OCI-LY1 (cell line): ENCODE results near the gene CLNS1A.

ENCODE experiments used
- H2AFZ ChIP-seq: fragments of 200-600 bp; sonication (generic), shearing (Covaris generic); 2 replicates; pipeline ENCODE4 v1.6.0; 2014; ENCODE audit warnings: antibody characterized with exemption, mild to moderate bottlenecking, low read length
- H3F3A ChIP-seq: fragments of 200-600 bp; sonication (generic), shearing (Covaris generic); 2 replicates; pipeline ENCODE4 v1.6.0; 2014; ENCODE audit warnings: mild to moderate bottlenecking, antibody characterized with exemption, low read length, moderate library complexity; ENCODE audit not compliant: insufficient read depth
- H3K27ac ChIP-seq: fragments of 200-600 bp; sonication (generic); 2 replicates; pipeline ENCODE4 v1.5.1; 2014; ENCODE audit warnings: low read length, mixed run types, mild to moderate bottlenecking, low read depth; ENCODE audit not compliant: poor library complexity, severe bottlenecking
- H3K27me3 ChIP-seq: fragments of 200-600 bp; sonication (generic); 2 replicates; pipeline ENCODE4 v1.6.0; 2014; ENCODE audit warnings: antibody characterized with exemption, mild to moderate bottlenecking, low read length, moderate library complexity; ENCODE audit not compliant: insufficient read depth
- H3K36me3 ChIP-seq: fragments of 200-600 bp; sonication (generic); 2 replicates; pipeline ENCODE4 v1.6.1; 2014; ENCODE audit warnings: mild to moderate bottlenecking, antibody characterized with exemption, low read length, moderate library complexity, mixed read lengths; ENCODE audit not compliant: insufficient read depth
- H3K4me1 ChIP-seq: fragments of 200-600 bp; sonication (generic); 2 replicates; pipeline ENCODE4 v1.5.1; 2014; ENCODE audit warnings: mild to moderate bottlenecking, low read length, moderate library complexity; ENCODE audit not compliant: insufficient read depth, severe bottlenecking
- H3K4me2 ChIP-seq: fragments of 200-600 bp; sonication (generic), shearing (Covaris generic); 2 replicates; pipeline ENCODE4 v1.6.1; 2014; ENCODE audit warnings: low read length
- H3K4me3 ChIP-seq: fragments of 200-600 bp; sonication (generic); 2 replicates; pipeline ENCODE4 v1.5.1; 2014; ENCODE audit warnings: low read length, low read depth, mild to moderate bottlenecking, mixed read lengths; ENCODE audit not compliant: poor library complexity, severe bottlenecking
- H3K79me2 ChIP-seq: fragments of 200-600 bp; shearing (Covaris generic); 2 replicates; pipeline ENCODE4 v1.6.1; 2016; ENCODE audit warnings: mixed run types, low read length, mixed read lengths; ENCODE audit not compliant: insufficient read depth
- H3K9ac ChIP-seq: fragments of 200-600 bp; sonication (generic), shearing (Covaris generic); 2 replicates; pipeline ENCODE4 v1.6.1; 2014; ENCODE audit warnings: mild to moderate bottlenecking, low read length, mixed read lengths
- H3K9me2 ChIP-seq: fragments of 200-600 bp; sonication (generic), shearing (Covaris generic); 2 replicates; pipeline ENCODE4 v1.6.1; 2014; ENCODE audit warnings: low read depth, mild to moderate bottlenecking, low read length, mixed read lengths
- H3K9me3 ChIP-seq: fragments of 200-600 bp; shearing (Covaris generic); 2 replicates; pipeline ENCODE4 v1.6.1; 2014; ENCODE audit warnings: low read length, mixed read lengths
- H4K20me1 ChIP-seq: fragments of 200-600 bp; sonication (generic), shearing (Covaris generic); 2 replicates; pipeline ENCODE4 v1.6.0; 2016; ENCODE audit warnings: mild to moderate bottlenecking, low read length; ENCODE audit not compliant: insufficient read depth
- EZH2 ChIP-seq: fragments of 200-600 bp; sonication (generic), shearing (Covaris generic); IDR thresholded peaks from 2 replicates; pipeline ENCODE4 v1.8.0; 2017; ENCODE audit warnings: borderline replicate concordance, mixed run types, mild to moderate bottlenecking, antibody characterized with exemption, low read length, moderate library complexity, mixed read lengths
- TF ChIP-seq, protein P1 (sequence below): fragments of 200-600 bp; sonication (generic), shearing (Covaris generic); IDR thresholded peaks from 2 replicates; pipeline ENCODE4 v1.5.1; 2017; ENCODE audit warnings: mild to moderate bottlenecking, antibody characterized with exemption, low read length, moderate library complexity, mixed read lengths

Gene CLNS1A

DNA sequence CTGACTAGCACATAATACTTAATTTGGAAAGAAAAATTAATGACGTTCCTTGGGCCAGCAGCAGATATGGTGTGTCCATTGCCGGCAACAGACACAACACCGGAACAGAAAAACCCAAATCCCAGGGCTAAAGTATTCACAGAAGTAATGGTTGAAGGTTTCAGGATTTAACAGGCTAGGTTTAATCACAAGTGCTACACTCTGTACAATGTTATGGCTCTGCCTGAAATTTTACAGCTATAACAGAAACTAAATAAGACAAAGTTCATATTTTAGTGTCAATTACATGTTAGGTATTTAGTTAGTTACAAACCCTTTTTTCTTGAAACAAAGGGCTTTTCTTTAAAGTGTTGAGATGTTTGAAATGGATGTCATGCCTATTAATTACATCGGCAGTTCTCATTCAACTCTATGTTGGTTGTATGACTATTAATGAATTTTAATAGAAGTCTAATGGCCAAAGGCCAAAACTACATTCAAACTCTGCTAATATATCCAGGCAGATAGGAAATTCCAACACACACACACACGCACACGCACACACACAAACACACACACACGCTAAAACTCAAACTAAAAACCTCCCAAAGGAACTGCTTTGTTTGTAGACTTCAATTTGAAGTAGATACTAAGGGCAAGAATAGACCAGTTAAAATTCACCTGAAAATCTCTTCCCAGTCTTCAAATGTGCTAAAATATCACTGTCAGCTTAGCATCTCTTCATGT lies 27.8 kb upstream of the CLNS1A start:
- Histone ChIP-seq H3K4me2 (no peak overlapping the region), H3K36me3 (peaks cover 41% of the 10 kb centered on the region), H3K79me2 (no peaks in the 10 kb centered on the region), H3K9me2 (no peaks in the 10 kb centered on the region), H3K9ac (no peak overlapping the region), H3K27me3 (no peaks in the 10 kb centered on the region), H3K9me3 (no peaks in the 10 kb centered on the region), H3K4me1 (peaks cover 19% of the 10 kb centered on the region), H3K4me3 (no peak overlapping the region), H3F3A (0 out of 2 replicates have a peak, but pooled peaks cover 4% of the 10 kb centered on the region), H3K27ac (no peak overlapping the region), H4K20me1 (no peaks in the 10 kb centered on the region), H2AFZ (no peak overlapping the region)
- no peak for TF ChIP-seq EZH2
- TF ChIP-seq, protein P1, sequence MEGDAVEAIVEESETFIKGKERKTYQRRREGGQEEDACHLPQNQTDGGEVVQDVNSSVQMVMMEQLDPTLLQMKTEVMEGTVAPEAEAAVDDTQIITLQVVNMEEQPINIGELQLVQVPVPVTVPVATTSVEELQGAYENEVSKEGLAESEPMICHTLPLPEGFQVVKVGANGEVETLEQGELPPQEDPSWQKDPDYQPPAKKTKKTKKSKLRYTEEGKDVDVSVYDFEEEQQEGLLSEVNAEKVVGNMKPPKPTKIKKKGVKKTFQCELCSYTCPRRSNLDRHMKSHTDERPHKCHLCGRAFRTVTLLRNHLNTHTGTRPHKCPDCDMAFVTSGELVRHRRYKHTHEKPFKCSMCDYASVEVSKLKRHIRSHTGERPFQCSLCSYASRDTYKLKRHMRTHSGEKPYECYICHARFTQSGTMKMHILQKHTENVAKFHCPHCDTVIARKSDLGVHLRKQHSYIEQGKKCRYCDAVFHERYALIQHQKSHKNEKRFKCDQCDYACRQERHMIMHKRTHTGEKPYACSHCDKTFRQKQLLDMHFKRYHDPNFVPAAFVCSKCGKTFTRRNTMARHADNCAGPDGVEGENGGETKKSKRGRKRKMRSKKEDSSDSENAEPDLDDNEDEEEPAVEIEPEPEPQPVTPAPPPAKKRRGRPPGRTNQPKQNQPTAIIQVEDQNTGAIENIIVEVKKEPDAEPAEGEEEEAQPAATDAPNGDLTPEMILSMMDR, result no peak

DNA sequence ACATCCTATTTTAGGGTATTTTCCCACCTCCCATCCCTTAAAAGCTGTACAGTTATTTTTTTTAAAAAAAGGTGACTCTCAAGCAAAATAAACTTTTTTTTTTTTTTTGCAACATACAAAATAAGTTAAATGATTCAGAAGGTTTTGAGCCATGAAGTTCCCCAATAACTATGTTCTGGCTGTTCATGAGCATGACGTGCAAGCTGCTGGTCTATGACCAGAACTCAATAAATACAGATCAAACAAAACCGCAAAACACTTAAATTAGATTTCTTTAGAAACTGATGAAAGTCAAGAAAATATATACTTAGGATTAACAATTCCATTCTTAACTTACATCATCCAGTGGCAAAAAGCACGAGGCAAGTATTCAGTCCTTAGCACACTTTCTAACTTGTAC lies 24.1 kb upstream of the CLNS1A start:
- Histone ChIP-seq H3F3A (0 out of 2 replicates have a peak, but pooled peaks cover 4% of the 10 kb centered on the region), H3K27me3 (no peaks in the 10 kb centered on the region), H3K4me1 (peaks cover 24% of the 10 kb centered on the region), H3K27ac (peak overlapping the region; percentile 56), H4K20me1 (no peaks in the 10 kb centered on the region), H3K79me2 (no peaks in the 10 kb centered on the region), H3K4me3 (no peak overlapping the region), H3K36me3 (peaks cover 16% of the 10 kb centered on the region; the same call in 1 of the 2 replicates), H3K9me2 (no peaks in the 10 kb centered on the region), H3K9ac (no peak overlapping the region), H3K4me2 (peak overlapping the region; percentile 38; the same call in 1 of the 2 replicates), H3K9me3 (no peaks in the 10 kb centered on the region), H2AFZ (no peak overlapping the region)
- no peak for TF ChIP-seq EZH2
- TF ChIP-seq, protein P1, result no peak

DNA sequence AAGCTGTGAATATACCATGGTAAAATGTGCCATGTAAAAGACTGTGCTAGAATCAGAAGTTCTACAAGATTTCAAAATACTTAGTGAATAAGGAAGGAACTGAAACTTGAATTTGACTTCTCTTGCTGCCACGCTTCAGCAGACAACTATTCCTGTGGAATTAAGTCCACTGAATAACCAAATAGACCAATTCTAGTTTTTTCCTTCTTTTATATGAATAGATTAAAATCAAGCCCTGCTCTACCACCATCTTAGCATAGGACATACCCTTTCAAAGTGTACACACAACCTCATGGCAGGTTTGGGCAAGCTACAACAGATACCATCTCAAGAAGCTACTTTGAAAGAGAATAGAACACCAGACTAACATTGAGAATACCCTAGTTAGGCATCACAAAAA lies 23.4 kb upstream of the CLNS1A start:
- Histone ChIP-seq H4K20me1 (no peaks in the 10 kb centered on the region), H3K4me3 (no peak overlapping the region), H3K4me1 (peaks cover 24% of the 10 kb centered on the region), H3K27ac (peak overlapping the region; percentile 56), H3K4me2 (peak overlapping the region; percentile 38; the same call in 1 of the 2 replicates), H3F3A (0 out of 2 replicates have a peak, but pooled peaks cover 4% of the 10 kb centered on the region), H3K36me3 (peaks cover 15% of the 10 kb centered on the region; the same call in 1 of the 2 replicates), H3K9me3 (no peaks in the 10 kb centered on the region), H2AFZ (no peak overlapping the region), H3K79me2 (no peaks in the 10 kb centered on the region), H3K9ac (no peak overlapping the region; the same call in 1 of the 2 replicates), H3K27me3 (no peaks in the 10 kb centered on the region), H3K9me2 (no peaks in the 10 kb centered on the region)
- TF ChIP-seq, protein P1, result no peak
- TF ChIP-seq EZH2, result no peak
